ENCODE measurements around the gene CENPU.

DNA sequence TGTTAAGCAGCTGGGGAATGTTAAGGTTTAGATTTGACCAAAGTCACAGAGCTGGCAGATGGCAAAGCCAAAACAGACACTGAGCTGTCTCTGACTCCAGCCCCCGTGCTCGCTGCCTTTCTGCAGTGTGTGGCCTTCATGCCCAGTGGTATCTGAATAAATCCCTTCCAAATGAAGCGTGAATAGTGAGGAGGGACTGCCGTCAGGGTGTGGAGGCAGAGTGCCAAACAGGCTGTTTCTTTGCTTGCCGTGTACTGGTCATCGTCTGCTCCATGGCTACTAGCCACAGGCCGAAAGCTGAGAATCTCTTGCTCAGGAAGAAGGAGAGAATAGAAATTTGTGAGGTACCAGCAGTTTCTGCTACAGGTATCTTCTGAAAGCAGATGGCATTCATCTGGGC lies 64.6 kb downstream of the CENPU start:
- TF ChIP-seq CTCF (IDR thresholded peaks at IDR 0.05; ENCODE audit: control extremely low read depth in 1 of 3, insufficient read depth in 1 of 3, low read depth in 1 of 3, low read length in 3 of 3): no peak
- no peak for TF ChIP-seq SIN3A (conservative IDR thresholded peaks at IDR 0.05 in 1 of 2, IDR thresholded peaks at IDR 0.05 in 1 of 2; ENCODE audit: low read depth in 1 of 2, low read length in 2 of 2)
- TF ChIP-seq JUND (IDR thresholded peaks at IDR 0.05; ENCODE audit: low read length): no peak
- TF ChIP-seq, protein P1, sequence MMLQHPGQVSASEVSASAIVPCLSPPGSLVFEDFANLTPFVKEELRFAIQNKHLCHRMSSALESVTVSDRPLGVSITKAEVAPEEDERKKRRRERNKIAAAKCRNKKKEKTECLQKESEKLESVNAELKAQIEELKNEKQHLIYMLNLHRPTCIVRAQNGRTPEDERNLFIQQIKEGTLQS (IDR thresholded peaks at IDR 0.05; ENCODE audit: insufficient read depth, low read depth, low read length): no peak
- no peak for TF ChIP-seq POLR2A (IDR thresholded peaks at IDR 0.05; ENCODE audit: control extremely low read depth in 1 of 2, low read depth in 2 of 2, low read length in 2 of 2)
- no peak for TF ChIP-seq EP300 (IDR thresholded peaks at IDR 0.05; ENCODE audit: borderline replicate concordance in 1 of 2, low read depth in 2 of 2, low read length in 2 of 2)
- no peak for TF ChIP-seq TAF1 (IDR thresholded peaks at IDR 0.05; ENCODE audit: low read depth, low read length)
- no peak for TF ChIP-seq EGR1 (IDR thresholded peaks at IDR 0.05; ENCODE audit: borderline replicate concordance, low read depth, low read length)
- TF ChIP-seq MAFK (IDR thresholded peaks at IDR 0.05; ENCODE audit: low read depth, low read length): no peak
- no peak for TF ChIP-seq RFX5 (IDR thresholded peaks at IDR 0.05; ENCODE audit: borderline replicate concordance, low read depth, low read length)
- no peak for TF ChIP-seq CBX5 (IDR thresholded peaks at IDR 0.05; ENCODE audit: low read depth, low read length)
- no peak for TF ChIP-seq USF2 (IDR thresholded peaks at IDR 0.05; ENCODE audit: low read length)

Measured in H1 (cell line).